Neural crest cell (in vitro differentiated cells): Measurements from ENCODE around the gene PADI1. TPM values are rescaled to one million over a fixed set of nuclear protein-coding genes. Genes with fewer than 3 reads are reported as not detected.

Source experiments
- DNase-seq: peaks from one replicate; pipeline ENCODE4 v3.0.0; 2021; ENCODE audit warnings: low read depth, mixed read lengths, low spot score
- H3K27ac Mint-ChIP-seq: one replicate; pipeline ENCODE4 v1.8.0; 2021; ENCODE audit warnings: mild to moderate bottlenecking, mixed read lengths; ENCODE audit not compliant: unreplicated experiment
- H3K27me3 Mint-ChIP-seq: 2 replicates; pipeline ENCODE4 v1.8.0; 2021; ENCODE audit warnings: low read depth, mild to moderate bottlenecking, mixed read lengths
- H3K36me3 Mint-ChIP-seq: 2 replicates; pipeline ENCODE4 v1.8.0; 2021; ENCODE audit warnings: low read depth, mild to moderate bottlenecking, mixed read lengths
- H3K4me1 Mint-ChIP-seq: 2 replicates; pipeline ENCODE4 v1.8.0; 2021; ENCODE audit warnings: mixed read lengths
- H3K4me3 Mint-ChIP-seq: one replicate; pipeline ENCODE4 v1.8.0; 2021; ENCODE audit warnings: mild to moderate bottlenecking, mixed read lengths
- H3K9me3 Mint-ChIP-seq: 2 replicates; pipeline ENCODE4 v1.8.0; 2021; ENCODE audit warnings: mixed read lengths
- CTCF ChIP-seq: fragments of 200-600 bp; sonication (generic); conservative IDR thresholded peaks from 2 replicates; pipeline ENCODE4 v1.5.0; 2021; ENCODE audit warnings: antibody characterized with exemption, mild to moderate bottlenecking
- total RNA-seq: library from RNA; stranded (reverse); gene quantifications from 2 replicates; pipeline ENCODE4 v1.2.1, GENCODE V29; 2021

PADI1 gene
- total RNA-seq, 1 donor from 2014 or later: not detected

GRCh38 chr1:17207540-17207939 is 2.6 kb downstream of the PADI1 start:
- Mint-ChIP-seq H3K4me3 (no peak overlapping the region), H3K4me1 (peaks cover 12% of the 10 kb centered on the region), H3K27ac (no peak overlapping the region), H3K36me3 (no peaks in the 10 kb centered on the region), H3K9me3 (no peaks in the 10 kb centered on the region), H3K27me3 (peaks cover 19% of the 10 kb centered on the region)
- no peak for DNase-seq
- no peak for TF ChIP-seq CTCF

GRCh38 chr1:17207966-17208418 is 3.1 kb downstream of the PADI1 start:
- Mint-ChIP-seq H3K27me3 (peaks cover 16% of the 10 kb centered on the region), H3K4me1 (peaks cover 16% of the 10 kb centered on the region), H3K9me3 (no peaks in the 10 kb centered on the region), H3K4me3 (no peak overlapping the region), H3K36me3 (no peaks in the 10 kb centered on the region), H3K27ac (no peak overlapping the region)
- DNase-seq: no peak
- TF ChIP-seq CTCF: no peak

GRCh38 chr1:17208546-17208945 is 3.6 kb downstream of the PADI1 start:
- H3K9me3 Mint-ChIP-seq: no peaks in the 10 kb centered on the region
- H3K4me1 Mint-ChIP-seq: peaks cover 22% of the 10 kb centered on the region
- DNase-seq: no peak
- peaks cover 12% of the 10 kb centered on the region for H3K27me3 Mint-ChIP-seq
- no peak overlapping the region for H3K27ac Mint-ChIP-seq
- H3K4me3 Mint-ChIP-seq: no peak overlapping the region
- no peak for TF ChIP-seq CTCF
- no peaks in the 10 kb centered on the region for H3K36me3 Mint-ChIP-seq

GRCh38 chr1:17209430-17209829 is 4.5 kb downstream of the PADI1 start:
- H3K9me3 Mint-ChIP-seq: no peaks in the 10 kb centered on the region
- H3K27me3 Mint-ChIP-seq: peaks cover 4% of the 10 kb centered on the region
- TF ChIP-seq CTCF: no peak
- H3K4me1 Mint-ChIP-seq: peaks cover 22% of the 10 kb centered on the region
- no peak for DNase-seq
- H3K36me3 Mint-ChIP-seq: no peaks in the 10 kb centered on the region
- no peak overlapping the region for H3K27ac Mint-ChIP-seq
- H3K4me3 Mint-ChIP-seq: no peak overlapping the region

- no peak for DNase-seq
- Mint-ChIP-seq H3K4me1 (peaks cover 22% of the 10 kb centered on the region), H3K4me3 (no peak overlapping the region), H3K27ac (no peak overlapping the region), H3K9me3 (no peaks in the 10 kb centered on the region), H3K27me3 (peaks cover under 1% of the 10 kb centered on the region), H3K36me3 (no peaks in the 10 kb centered on the region)
- TF ChIP-seq CTCF: no peak
These were observed 5.2 kb downstream of the PADI1 start for GRCh38 chr1:17210176-17210575.

- Mint-ChIP-seq H3K9me3 (no peaks in the 10 kb centered on the region), H3K4me1 (peaks cover 22% of the 10 kb centered on the region), H3K36me3 (no peaks in the 10 kb centered on the region), H3K27me3 (peaks cover 9% of the 10 kb centered on the region), H3K27ac (no peak overlapping the region), H3K4me3 (no peak overlapping the region)
- TF ChIP-seq CTCF: no peak
- no peak for DNase-seq
These were observed 6.4 kb downstream of the PADI1 start for GRCh38 chr1:17211377-17211776.
